Stimulated activated memory B cell treated with anti-CD40 and anti-IgM and Interleukin-4, amounts not matched to agents 10 μg/mL and 1 μg/mL and 100 μg/mL, for 72 hours (primary cell): ENCODE results near the gene CARTPT.
A peak's percentile ranks its signal among the peaks of the same experiment; 100 is the strongest.

Experiments used
- ATAC-seq: fragments of 150-1000 bp; cut with Tn5 transposase; 2 replicates; pipeline ENCODE4 v1.10.0; 2021
- H3K27ac Mint-ChIP-seq: one replicate; pipeline ENCODE4 v1.8.0; 2022; ENCODE audit warnings: mild to moderate bottlenecking, mixed read lengths
- H3K27me3 Mint-ChIP-seq: one replicate; pipeline ENCODE4 v1.8.0; 2022; ENCODE audit warnings: mixed read lengths
- H3K36me3 Mint-ChIP-seq: one replicate; pipeline ENCODE4 v1.8.0; 2022; ENCODE audit warnings: mixed read lengths
- H3K4me1 Mint-ChIP-seq: one replicate; pipeline ENCODE4 v1.8.0; 2022; ENCODE audit warnings: mixed read lengths
- H3K4me3 Mint-ChIP-seq: one replicate; pipeline ENCODE4 v1.8.0; 2022; ENCODE audit warnings: mild to moderate bottlenecking, moderate library complexity, mixed read lengths
- H3K9me3 Mint-ChIP-seq: one replicate; pipeline ENCODE4 v1.8.0; 2022; ENCODE audit warnings: mixed read lengths

Gene CARTPT

DNA sequence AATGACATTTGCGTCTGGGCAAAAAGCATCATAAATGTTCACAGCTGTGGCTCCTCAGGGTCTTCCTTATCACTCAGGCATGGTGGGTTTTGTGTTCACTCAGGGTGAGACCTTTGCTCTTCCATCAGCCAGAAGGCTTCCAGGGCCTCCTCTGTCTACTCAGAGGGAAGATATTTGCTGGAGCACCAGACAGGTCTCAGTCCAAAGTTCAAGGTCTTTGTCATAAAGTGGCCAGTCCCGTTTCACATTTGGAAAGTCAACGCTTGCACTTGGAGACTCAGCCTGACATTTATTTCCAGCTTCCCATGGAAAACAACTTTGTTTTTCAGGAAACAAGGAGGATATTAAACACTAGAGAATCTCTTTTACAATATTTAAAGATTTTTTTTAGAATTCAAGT lies 12.2 kb upstream of the CARTPT start:
- Mint-ChIP-seq H3K9me3 (no peaks in the 10 kb centered on the region), H3K27me3 (peaks cover 10% of the 10 kb centered on the region), H3K4me3 (no peak overlapping the region), H3K36me3 (no peaks in the 10 kb centered on the region), H3K27ac (no peak overlapping the region), H3K4me1 (no peaks in the 10 kb centered on the region)
- no peak for ATAC-seq

DNA sequence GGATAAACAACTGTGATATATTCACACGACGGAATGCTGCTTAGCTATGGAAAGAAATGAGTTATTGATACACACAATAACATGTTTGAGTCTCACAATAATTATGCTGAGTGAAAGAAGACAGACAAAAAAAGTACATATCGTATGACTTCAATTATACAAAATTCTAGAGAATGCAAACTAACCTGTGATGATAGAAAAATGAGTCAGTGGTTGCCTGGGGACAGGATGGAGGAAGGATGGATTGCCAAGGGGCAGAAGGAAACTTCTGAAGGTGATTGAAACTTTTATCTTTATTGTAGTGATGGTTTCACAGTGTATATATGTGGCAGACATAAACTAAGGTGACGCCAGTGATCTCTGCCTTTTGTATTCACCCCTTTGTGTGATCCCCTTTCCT lies 7.5 kb upstream of the CARTPT start:
- H3K4me1 Mint-ChIP-seq, result no peaks in the 10 kb centered on the region
- H3K4me3 Mint-ChIP-seq, result no peak overlapping the region
- H3K9me3 Mint-ChIP-seq, result no peaks in the 10 kb centered on the region
- H3K36me3 Mint-ChIP-seq, result no peaks in the 10 kb centered on the region
- H3K27ac Mint-ChIP-seq, result no peak overlapping the region
- ATAC-seq, result no peak
- peaks cover 24% of the 10 kb centered on the region for H3K27me3 Mint-ChIP-seq

- ATAC-seq, result no peak
- peaks cover 56% of the 10 kb centered on the region for H3K27me3 Mint-ChIP-seq
- no peaks in the 10 kb centered on the region for H3K36me3 Mint-ChIP-seq
- H3K4me3 Mint-ChIP-seq, result no peak overlapping the region
- no peaks in the 10 kb centered on the region for H3K4me1 Mint-ChIP-seq
- no peak overlapping the region for H3K27ac Mint-ChIP-seq
- no peaks in the 10 kb centered on the region for H3K9me3 Mint-ChIP-seq
Observed at GRCh38 chr5:71714911-71715310, 4.2 kb upstream of the CARTPT start.

- H3K36me3 Mint-ChIP-seq, result no peaks in the 10 kb centered on the region
- no peak for ATAC-seq
- no peak overlapping the region for H3K4me3 Mint-ChIP-seq
- no peaks in the 10 kb centered on the region for H3K4me1 Mint-ChIP-seq
- H3K27ac Mint-ChIP-seq, result no peak overlapping the region
- H3K27me3 Mint-ChIP-seq, result peaks cover 56% of the 10 kb centered on the region
- no peaks in the 10 kb centered on the region for H3K9me3 Mint-ChIP-seq
Observed at GRCh38 chr5:71727978-71728377, 8.9 kb downstream of the CARTPT start.

DNA sequence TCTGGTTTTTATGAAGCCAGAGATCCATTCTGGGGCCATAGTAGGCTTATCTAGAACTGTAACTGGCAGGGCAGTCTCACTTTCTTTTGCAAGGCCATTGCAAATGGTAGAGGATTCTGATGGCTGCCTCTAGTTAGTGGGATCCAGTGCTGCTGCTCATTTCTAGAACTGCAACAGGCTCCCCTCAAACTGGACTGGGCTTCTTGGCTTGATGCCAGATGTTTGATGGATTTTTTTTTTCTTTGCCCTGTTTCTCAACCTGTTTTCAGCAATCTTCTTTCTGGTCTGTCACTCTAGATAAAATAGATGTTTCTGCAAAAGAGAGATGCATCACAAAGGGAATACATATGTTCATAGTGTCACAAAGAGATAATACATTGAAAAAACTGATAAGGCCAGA lies 11.9 kb downstream of the CARTPT start:
- H3K36me3 Mint-ChIP-seq, result no peaks in the 10 kb centered on the region
- no peak overlapping the region for H3K27ac Mint-ChIP-seq
- ATAC-seq, result no peak
- H3K27me3 Mint-ChIP-seq, result peaks cover 44% of the 10 kb centered on the region
- H3K4me3 Mint-ChIP-seq, result no peak overlapping the region
- H3K4me1 Mint-ChIP-seq, result no peaks in the 10 kb centered on the region
- H3K9me3 Mint-ChIP-seq, result no peaks in the 10 kb centered on the region

DNA sequence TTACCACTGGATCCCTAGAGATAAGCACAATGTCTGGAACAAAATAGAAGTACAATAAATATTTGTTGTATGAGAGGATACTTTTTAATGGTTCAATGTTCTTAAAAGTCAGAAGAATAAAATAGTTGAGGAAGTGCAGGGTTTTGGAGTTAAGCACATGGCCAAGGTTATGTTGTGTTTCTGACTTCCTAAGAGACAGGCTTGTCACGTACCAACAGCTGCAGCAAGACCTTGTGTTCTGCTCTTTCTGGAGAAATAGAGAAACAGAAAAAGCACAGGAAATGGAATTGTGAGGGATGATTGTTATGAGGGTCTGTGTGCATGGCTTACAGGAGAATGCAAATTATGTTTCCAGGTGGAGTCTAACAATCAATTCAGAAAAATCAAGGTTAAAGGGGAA lies 12.9 kb downstream of the CARTPT start:
- no peak overlapping the region for H3K4me3 Mint-ChIP-seq
- no peaks in the 10 kb centered on the region for H3K9me3 Mint-ChIP-seq
- no peaks in the 10 kb centered on the region for H3K36me3 Mint-ChIP-seq
- H3K4me1 Mint-ChIP-seq, result no peaks in the 10 kb centered on the region
- peaks cover 40% of the 10 kb centered on the region for H3K27me3 Mint-ChIP-seq
- ATAC-seq, result no peak
- H3K27ac Mint-ChIP-seq, result no peak overlapping the region

DNA sequence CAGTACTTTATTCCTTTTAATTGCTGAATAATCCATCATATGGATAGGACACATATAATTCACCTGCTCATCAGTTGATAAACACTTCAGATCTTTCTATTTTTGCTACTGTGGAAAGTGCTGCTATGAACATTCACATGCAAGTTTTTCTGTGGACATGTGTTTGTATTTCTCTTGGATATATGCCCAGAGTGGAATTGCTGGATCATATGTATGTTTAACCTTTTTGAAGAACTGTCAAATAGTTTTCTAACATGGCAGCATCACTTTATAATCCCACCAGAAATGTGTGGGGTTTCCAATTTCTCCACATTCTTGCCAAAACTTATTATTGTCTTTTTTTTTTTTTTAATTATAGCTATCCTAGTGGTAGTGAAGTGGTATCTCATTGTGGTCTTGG lies 15.1 kb downstream of the CARTPT start:
- peaks cover 19% of the 10 kb centered on the region for H3K27me3 Mint-ChIP-seq
- no peak overlapping the region for H3K4me3 Mint-ChIP-seq
- no peaks in the 10 kb centered on the region for H3K9me3 Mint-ChIP-seq
- H3K36me3 Mint-ChIP-seq, result no peaks in the 10 kb centered on the region
- H3K4me1 Mint-ChIP-seq, result no peaks in the 10 kb centered on the region
- H3K27ac Mint-ChIP-seq, result no peak overlapping the region
- ATAC-seq, result no peak

DNA sequence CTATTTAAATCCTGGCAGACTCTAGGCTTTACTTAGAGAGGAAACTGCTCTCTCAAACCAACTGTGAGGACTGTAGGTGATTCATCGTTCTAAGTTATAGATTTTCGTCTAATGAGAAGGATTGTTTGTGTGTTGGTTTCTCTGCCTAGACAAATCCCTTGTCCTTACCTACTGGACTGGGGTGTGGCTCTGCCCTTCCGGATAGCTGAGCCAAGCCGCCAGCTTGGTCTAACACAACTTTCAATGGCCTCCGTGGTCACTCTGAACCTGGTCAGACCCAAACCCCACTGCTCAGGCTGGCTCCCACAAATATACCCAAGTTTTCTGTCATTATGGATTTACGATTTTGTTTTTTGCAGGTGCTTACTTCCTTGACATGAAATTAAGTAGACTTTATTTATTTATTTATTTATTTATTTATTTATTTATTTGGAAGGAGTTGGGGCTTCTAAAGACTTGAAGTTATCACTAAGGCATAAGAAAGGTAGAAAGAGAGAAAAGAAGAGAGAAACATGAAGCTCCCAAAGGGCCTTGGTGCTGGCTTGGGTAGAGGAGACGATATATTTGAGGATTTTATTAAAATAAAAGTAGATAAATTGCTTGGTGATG lies 19.0 kb downstream of the CARTPT start:
- H3K4me3 Mint-ChIP-seq, result no peak overlapping the region
- peaks cover 3% of the 10 kb centered on the region for H3K9me3 Mint-ChIP-seq
- no peak for ATAC-seq
- no peaks in the 10 kb centered on the region for H3K4me1 Mint-ChIP-seq
- H3K27me3 Mint-ChIP-seq, result peaks cover 9% of the 10 kb centered on the region
- no peak overlapping the region for H3K27ac Mint-ChIP-seq
- no peaks in the 10 kb centered on the region for H3K36me3 Mint-ChIP-seq

DNA sequence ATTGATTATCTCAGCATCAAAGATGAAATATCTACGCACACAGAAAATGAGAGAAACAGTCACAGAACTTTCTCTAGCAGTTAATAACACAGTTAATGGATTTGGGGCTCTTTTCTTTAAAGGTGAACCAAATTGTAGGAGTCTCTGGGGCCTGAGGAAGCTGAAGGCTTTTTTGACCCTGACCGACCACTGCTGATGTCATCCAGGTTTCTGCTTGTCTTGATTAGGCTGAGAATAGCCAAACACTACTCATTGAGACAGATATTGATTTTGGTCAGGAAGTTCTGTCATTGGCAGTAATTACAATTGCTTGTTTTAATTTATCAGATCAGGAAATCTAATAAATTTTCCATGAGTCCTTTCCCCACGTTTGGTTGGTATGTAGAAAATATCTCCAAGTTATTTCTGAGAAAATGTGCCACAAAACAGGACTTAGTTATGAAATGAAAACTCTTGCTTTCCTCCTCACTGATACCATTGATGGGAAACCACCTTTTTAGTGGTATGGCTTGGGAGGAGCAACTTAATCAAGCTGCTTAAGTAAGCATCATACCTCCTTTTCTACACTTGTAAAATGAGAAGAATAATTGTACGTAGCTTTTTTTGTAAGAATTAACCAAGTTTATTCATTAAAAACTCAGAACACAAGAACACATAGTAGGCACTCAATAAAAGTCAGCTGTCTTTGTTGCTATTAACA lies 19.7 kb downstream of the CARTPT start:
- Mint-ChIP-seq H3K27me3 (peaks cover 9% of the 10 kb centered on the region), H3K9me3 (peaks cover 3% of the 10 kb centered on the region), H3K4me3 (no peak overlapping the region), H3K36me3 (no peaks in the 10 kb centered on the region), H3K27ac (no peak overlapping the region), H3K4me1 (no peaks in the 10 kb centered on the region)
- no peak for ATAC-seq

DNA sequence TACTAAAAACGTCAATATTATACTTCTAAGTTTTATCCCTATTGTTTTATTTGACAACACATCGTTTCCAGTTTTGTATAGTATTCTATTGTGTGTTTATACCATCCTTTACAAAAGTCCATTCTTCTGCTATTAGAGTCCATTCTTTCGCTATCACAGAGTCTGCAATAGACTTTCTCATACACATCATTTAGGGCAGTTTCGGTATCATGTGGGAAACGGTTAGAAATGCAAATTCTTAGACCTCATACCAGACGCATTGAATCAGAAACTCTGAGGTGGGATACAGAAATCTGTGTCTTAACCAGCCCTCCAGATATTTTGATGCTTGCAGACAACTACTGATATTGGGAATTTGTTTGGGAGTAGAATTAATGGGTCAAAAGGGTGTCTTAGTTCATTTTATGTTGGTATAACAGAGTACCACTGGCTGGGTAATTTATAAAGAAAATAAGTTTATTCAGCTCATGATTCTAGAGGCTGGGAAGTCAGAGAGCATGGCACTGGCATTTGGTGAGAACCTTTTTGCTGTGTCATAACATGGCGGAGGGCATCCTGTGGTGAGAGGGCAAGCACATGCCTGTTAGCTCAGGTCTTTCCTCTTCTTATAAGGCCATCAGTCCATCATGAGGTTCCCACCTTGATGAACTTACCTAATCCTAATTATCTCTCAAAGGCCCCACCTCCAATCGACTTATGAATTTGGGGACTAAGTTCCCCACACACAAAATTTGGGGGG lies 21.1 kb downstream of the CARTPT start:
- Mint-ChIP-seq H3K27me3 (peaks cover 9% of the 10 kb centered on the region), H3K4me1 (no peaks in the 10 kb centered on the region), H3K9me3 (peaks cover 3% of the 10 kb centered on the region), H3K27ac (no peak overlapping the region), H3K4me3 (no peak overlapping the region), H3K36me3 (no peaks in the 10 kb centered on the region)
- peak; percentile 60 for ATAC-seq

DNA sequence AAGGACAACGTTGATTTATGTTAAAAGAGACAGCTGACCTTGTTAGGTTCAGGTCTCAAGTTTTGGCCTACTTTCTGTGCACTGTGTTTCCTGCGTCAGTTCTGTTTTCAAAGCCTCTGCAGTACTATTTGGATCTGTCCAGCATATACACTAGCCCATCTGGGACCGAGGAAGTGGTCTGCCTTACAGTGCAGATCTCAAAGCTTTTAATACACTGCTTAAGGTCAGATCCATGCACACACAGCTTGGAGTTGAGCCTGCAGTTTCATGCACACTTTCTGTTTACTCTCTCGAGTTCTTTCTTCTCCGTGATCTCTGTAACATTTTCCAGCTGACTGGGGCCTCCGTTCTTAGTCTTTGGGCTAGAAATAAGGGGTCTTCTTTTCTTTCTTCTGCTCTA lies 24.1 kb downstream of the CARTPT start:
- ATAC-seq, result no peak
- H3K36me3 Mint-ChIP-seq, result no peaks in the 10 kb centered on the region
- H3K9me3 Mint-ChIP-seq, result peaks cover 3% of the 10 kb centered on the region
- H3K27me3 Mint-ChIP-seq, result no peaks in the 10 kb centered on the region
- no peak overlapping the region for H3K4me3 Mint-ChIP-seq
- H3K4me1 Mint-ChIP-seq, result no peaks in the 10 kb centered on the region
- H3K27ac Mint-ChIP-seq, result no peak overlapping the region

- H3K36me3 Mint-ChIP-seq, result no peaks in the 10 kb centered on the region
- no peaks in the 10 kb centered on the region for H3K27me3 Mint-ChIP-seq
- H3K9me3 Mint-ChIP-seq, result peaks cover 3% of the 10 kb centered on the region
- ATAC-seq, result no peak
- no peak overlapping the region for H3K27ac Mint-ChIP-seq
- H3K4me3 Mint-ChIP-seq, result no peak overlapping the region
- no peaks in the 10 kb centered on the region for H3K4me1 Mint-ChIP-seq
Observed at GRCh38 chr5:71744009-71744790, 25.1 kb downstream of the CARTPT start.

DNA sequence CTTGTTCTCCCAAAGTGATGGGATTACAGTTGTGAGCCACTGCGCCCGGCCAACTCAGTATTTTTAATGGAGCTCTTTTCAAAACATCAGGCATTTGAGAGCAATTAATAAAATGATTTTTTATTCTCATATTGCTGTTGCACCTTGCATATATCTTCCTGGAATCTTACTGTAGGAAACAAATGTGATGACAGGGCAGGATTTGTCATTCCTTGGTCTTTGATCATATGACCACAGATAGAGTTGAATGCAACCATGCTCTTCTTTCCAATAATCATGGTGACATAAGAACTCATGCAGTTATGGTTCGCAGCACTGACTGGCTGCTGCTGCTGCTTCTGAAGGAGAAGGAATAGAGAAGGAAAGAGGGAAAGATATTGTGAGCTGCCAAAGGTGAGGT lies 28.1 kb downstream of the CARTPT start:
- H3K4me3 Mint-ChIP-seq, result no peak overlapping the region
- no peaks in the 10 kb centered on the region for H3K4me1 Mint-ChIP-seq
- ATAC-seq, result no peak
- no peak overlapping the region for H3K27ac Mint-ChIP-seq
- no peaks in the 10 kb centered on the region for H3K9me3 Mint-ChIP-seq
- H3K36me3 Mint-ChIP-seq, result no peaks in the 10 kb centered on the region
- peaks cover 11% of the 10 kb centered on the region for H3K27me3 Mint-ChIP-seq

DNA sequence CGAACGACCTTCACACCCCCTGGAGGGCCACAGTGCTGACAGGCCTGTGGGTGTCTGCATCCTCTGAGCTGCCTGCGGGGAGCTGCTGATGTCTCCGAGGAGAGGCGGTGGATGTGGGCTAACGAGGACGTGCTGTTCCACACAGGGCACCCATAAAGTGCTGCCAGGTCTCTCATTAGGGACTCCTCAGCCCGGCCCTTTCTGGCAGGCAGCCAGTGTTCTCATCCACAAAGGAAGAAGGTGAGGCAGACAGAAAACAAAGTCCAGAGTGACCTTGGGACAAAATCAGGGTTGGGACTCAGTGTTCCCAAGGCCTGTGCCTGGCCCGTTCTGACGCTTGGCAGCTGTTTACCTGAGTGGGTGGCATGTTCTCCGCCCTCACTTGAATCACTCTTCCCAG lies 29.3 kb downstream of the CARTPT start:
- ATAC-seq, result no peak
- H3K4me3 Mint-ChIP-seq, result no peak overlapping the region
- no peak overlapping the region for H3K27ac Mint-ChIP-seq
- H3K27me3 Mint-ChIP-seq, result peaks cover 11% of the 10 kb centered on the region
- H3K4me1 Mint-ChIP-seq, result no peaks in the 10 kb centered on the region
- no peaks in the 10 kb centered on the region for H3K9me3 Mint-ChIP-seq
- H3K36me3 Mint-ChIP-seq, result no peaks in the 10 kb centered on the region

- Mint-ChIP-seq H3K27ac (no peak overlapping the region), H3K9me3 (no peaks in the 10 kb centered on the region), H3K36me3 (no peaks in the 10 kb centered on the region), H3K27me3 (peaks cover 11% of the 10 kb centered on the region), H3K4me3 (no peak overlapping the region), H3K4me1 (no peaks in the 10 kb centered on the region)
- no peak for ATAC-seq
Observed at GRCh38 chr5:71751422-71751821, 32.3 kb downstream of the CARTPT start.
